ENCODE measurements around the gene C1R. TPM values are rescaled to one million over a fixed set of nuclear protein-coding genes. Genes with fewer than 3 reads are reported as not detected.
"Not testable (repeated sequence)": the region's sequence is repeated elsewhere in the genome, so short reads cannot be mapped to it uniquely, and the experiment has no call there.

C1R gene
- total RNA-seq, 1 donor from 2014 or later = 1,046 TPM

DNA sequence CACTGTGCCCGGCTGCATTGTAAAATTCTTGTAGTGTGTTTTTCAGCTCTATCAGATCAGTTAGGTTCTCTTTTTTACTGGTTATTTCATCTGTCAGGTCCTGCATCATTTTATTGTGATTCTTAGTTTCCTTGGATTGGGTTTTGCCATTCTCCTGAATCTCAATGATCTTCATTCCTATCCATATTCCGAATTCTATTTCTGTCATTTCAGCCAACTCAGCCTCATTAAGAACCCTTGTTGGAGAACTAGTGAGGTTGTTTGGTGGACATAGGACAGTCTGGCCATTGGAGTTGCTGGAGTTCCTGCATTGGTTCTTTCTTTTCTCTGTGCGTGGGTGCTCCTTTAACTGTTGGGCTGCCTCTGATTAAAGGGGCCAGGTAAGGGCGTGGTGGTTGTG lies 37.3 kb downstream of the C1R start:
- Histone ChIP-seq H3K27ac (no peak overlapping the region), H3K36me3 (no peaks in the 10 kb centered on the region), H3K27me3 (no peaks in the 10 kb centered on the region), H3K4me3 (no peak overlapping the region), H3K9me3 (no peaks in the 10 kb centered on the region), H3K4me1 (peaks cover 0 to 6% of the 10 kb centered on the region in 2 donors)
- intact Hi-C loops (cut with DNase I) = no loop called here
- TF ChIP-seq, protein P1, sequence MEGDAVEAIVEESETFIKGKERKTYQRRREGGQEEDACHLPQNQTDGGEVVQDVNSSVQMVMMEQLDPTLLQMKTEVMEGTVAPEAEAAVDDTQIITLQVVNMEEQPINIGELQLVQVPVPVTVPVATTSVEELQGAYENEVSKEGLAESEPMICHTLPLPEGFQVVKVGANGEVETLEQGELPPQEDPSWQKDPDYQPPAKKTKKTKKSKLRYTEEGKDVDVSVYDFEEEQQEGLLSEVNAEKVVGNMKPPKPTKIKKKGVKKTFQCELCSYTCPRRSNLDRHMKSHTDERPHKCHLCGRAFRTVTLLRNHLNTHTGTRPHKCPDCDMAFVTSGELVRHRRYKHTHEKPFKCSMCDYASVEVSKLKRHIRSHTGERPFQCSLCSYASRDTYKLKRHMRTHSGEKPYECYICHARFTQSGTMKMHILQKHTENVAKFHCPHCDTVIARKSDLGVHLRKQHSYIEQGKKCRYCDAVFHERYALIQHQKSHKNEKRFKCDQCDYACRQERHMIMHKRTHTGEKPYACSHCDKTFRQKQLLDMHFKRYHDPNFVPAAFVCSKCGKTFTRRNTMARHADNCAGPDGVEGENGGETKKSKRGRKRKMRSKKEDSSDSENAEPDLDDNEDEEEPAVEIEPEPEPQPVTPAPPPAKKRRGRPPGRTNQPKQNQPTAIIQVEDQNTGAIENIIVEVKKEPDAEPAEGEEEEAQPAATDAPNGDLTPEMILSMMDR (IDR thresholded peaks at IDR 0.05) = no peak
- DNase-seq (ENCODE audit: low spot score in 2 of 2) = no peak

DNA sequence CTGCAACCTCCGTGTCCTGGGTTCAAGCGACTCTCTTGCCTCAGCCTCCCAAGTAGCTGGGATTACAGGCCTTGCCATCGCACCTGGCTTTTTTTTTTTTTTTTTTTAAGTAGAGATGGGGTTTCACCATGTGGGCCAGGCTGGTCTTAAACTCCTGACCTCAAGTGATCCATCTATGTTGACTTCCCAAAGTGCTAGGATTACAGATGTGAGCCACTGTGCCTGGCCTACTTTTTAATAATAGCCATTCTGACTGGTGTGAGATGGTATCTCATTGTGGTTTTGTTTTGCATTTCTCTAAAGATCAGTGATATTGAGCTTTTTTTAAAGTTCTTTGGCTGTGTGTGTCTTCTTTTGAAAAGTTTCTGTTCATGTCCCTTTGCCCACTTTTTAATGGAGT lies 42.3 kb downstream of the C1R start:
- DNase-seq (ENCODE audit: low spot score in 2 of 2); H3K27me3 ChIP-seq; intact Hi-C loops (cut with DNase I); H3K4me3 ChIP-seq; H3K9me3 ChIP-seq; H3K4me1 ChIP-seq; H3K36me3 ChIP-seq; H3K27ac ChIP-seq: not testable (repeated sequence)

DNA sequence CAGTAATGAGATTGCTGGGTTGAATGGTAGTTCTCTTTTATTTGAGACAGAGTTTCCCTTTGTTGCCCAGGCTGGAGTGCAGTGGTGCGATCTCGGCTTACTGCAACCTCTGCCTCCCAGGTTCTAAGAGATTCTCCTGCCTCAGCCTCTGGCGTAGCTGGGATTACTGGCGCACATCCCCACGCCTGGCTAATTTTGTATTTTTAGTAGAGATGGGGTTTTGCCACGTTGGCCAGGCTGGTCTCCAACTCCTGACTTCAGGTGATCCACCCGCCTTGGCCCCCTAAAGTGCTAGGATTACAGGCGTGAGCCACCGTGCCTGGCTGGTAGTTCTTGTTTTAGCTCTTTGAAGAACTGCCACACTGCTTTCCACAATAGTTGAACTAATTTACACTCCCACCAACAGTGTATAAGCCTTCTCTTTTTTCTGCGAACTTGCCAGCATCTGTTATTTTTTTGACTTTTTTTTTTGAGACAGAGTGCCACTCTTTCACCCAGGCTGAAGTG lies 42.7 kb downstream of the C1R start:
- H3K4me3 ChIP-seq; DNase-seq (ENCODE audit: low spot score in 2 of 2); H3K27me3 ChIP-seq; intact Hi-C loops (cut with DNase I); H3K36me3 ChIP-seq; H3K4me1 ChIP-seq; H3K9me3 ChIP-seq; H3K27ac ChIP-seq: not testable (repeated sequence)

DNA sequence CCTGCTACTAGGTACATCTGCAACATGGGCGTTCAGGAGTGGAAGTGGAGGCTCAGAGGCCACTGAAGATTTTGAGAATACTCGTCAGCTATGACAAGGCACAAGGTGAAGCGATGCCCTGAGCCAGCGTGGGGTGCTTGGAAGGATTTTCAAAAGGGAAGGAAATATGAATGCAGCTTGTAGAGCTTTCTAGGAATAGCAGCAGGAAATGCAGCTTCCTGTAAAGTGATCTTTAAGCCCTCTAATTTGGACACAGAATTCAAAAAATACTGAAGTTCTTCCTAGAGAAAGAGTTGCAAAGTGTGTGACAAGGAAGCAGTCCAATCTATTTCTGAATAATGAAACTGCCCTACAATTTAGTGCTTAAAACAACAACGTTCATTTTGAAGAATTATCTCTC lies 44.9 kb downstream of the C1R start:
- TF ChIP-seq, protein P1 (IDR thresholded peaks at IDR 0.05) = no peak
- no peak for DNase-seq (ENCODE audit: low spot score in 2 of 2)
- H3K4me1 ChIP-seq = no peaks in the 10 kb centered on the region

DNA sequence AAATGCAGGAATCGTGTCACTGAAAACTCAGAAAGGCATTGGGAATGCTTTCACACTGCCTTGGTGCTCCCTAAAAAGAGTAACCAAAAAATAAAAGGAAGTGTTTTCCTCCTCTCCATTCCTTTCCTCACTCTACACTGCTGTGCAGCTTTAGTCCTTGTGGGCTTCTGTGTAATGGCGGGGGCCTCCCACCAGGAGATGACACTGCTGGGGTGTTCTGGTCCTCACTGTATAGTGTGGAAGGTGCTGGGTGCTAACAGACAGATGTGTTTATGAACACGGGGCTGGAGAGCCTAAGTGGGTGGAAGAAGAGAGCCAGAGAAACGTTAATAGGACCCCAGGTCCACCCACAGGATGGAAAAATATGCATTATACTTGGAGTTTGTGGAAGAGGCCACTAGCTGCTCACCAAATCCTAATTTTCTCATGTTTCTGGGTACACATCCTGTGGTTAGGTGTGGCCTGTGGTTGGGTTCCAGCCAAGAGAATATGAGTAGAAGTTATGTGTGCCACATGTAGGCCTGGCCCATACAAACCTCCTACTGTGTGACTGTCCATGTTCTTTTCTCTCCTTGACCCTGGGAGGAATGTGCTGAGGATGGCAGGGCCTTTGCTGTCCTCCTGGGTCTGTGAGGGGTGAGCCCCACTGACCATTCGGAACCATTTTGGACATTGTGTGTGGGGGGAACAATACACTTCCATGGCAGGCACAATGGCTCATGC lies 45.7 kb downstream of the C1R start:
- Histone ChIP-seq H3K27ac (no peak overlapping the region), H3K27me3 (no peaks in the 10 kb centered on the region), H3K4me1 (no peaks in the 10 kb centered on the region), H3K4me3 (no peak overlapping the region), H3K36me3 (no peaks in the 10 kb centered on the region), H3K9me3 (no peaks in the 10 kb centered on the region)
- no peak for DNase-seq (ENCODE audit: low spot score in 2 of 2)
- TF ChIP-seq, protein P1 (IDR thresholded peaks at IDR 0.05) = no peak
- intact Hi-C loops (cut with DNase I) = no loop called here

More for the DNA sequence above, 44.9 kb downstream of the C1R start:
- Histone ChIP-seq H3K27ac (no peak overlapping the region), H3K9me3 (no peaks in the 10 kb centered on the region), H3K36me3 (no peaks in the 10 kb centered on the region), H3K4me3 (no peak overlapping the region), H3K27me3 (no peaks in the 10 kb centered on the region)
- intact Hi-C loops (cut with DNase I) = no loop called here

DNA sequence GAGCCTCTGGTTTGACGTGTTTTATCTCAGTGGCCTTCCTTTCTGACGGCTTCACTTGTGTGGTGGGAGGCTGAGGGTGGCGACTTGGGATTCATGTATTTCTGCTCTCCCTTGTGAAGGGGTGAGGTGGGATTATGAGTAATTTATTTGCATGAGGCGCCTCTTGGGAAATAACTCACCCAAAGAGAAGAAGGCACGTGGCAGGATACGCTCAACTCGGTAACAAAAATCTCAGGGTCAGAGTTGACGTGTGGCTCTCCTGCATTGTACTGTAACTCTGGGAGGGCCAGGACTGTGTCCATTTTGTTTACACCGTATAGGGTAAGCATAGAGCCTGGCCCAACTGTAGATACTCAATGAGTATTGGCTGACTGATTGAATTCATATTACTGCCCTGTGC lies 46.3 kb downstream of the C1R start:
- H3K9me3 ChIP-seq = no peaks in the 10 kb centered on the region
- no peak overlapping the region for H3K27ac ChIP-seq
- no peak overlapping the region for H3K4me3 ChIP-seq
- intact Hi-C loops (cut with DNase I) = no loop called here
- no peaks in the 10 kb centered on the region for H3K36me3 ChIP-seq
- no peak for DNase-seq (ENCODE audit: low spot score in 2 of 2)
- H3K4me1 ChIP-seq = no peaks in the 10 kb centered on the region
- TF ChIP-seq, protein P1 (IDR thresholded peaks at IDR 0.05) = no peak
- H3K27me3 ChIP-seq = no peaks in the 10 kb centered on the region
